Body of pancreas (tissue), 4 donors: ENCODE measurements around the gene RAB42.

ENCODE experiments used
- POLR2A ChIP-seq, 3 donors: fragments of 450-650 bp; IDR thresholded peaks; one replicate each; pipeline ENCODE4 v1.6.1; 2016; ENCODE audit warnings: antibody characterized with exemption in 3 of 3, mild to moderate bottlenecking in 2 of 3
- TF ChIP-seq, protein P1 (sequence below), 7 experiments: fragments of 450-650 bp in 4 of 7; fragments of 200-600 bp in 3 of 7; sonication (generic) in 3 of 7; IDR thresholded peaks; one replicate each; pipeline ENCODE4 v1.5.1; 2016 to 2019; ENCODE audit warnings: antibody characterized with exemption in 7 of 7

- TF ChIP-seq, protein P1, sequence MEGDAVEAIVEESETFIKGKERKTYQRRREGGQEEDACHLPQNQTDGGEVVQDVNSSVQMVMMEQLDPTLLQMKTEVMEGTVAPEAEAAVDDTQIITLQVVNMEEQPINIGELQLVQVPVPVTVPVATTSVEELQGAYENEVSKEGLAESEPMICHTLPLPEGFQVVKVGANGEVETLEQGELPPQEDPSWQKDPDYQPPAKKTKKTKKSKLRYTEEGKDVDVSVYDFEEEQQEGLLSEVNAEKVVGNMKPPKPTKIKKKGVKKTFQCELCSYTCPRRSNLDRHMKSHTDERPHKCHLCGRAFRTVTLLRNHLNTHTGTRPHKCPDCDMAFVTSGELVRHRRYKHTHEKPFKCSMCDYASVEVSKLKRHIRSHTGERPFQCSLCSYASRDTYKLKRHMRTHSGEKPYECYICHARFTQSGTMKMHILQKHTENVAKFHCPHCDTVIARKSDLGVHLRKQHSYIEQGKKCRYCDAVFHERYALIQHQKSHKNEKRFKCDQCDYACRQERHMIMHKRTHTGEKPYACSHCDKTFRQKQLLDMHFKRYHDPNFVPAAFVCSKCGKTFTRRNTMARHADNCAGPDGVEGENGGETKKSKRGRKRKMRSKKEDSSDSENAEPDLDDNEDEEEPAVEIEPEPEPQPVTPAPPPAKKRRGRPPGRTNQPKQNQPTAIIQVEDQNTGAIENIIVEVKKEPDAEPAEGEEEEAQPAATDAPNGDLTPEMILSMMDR (IDR thresholded peaks at IDR 0.05): no peak
- no peak for TF ChIP-seq POLR2A (IDR thresholded peaks at IDR 0.05)
Observed at GRCh38 chr1:28564310-28564709, 27.8 kb upstream of the RAB42 start.
